HG03575 (cell line): ENCODE measurements around the gene NAT9.

ENCODE experiments used
- ATAC-seq: cut with Tn5 transposase; IDR thresholded peaks from one replicate; pipeline ENCODE4 v1.9.1; 2021; ENCODE audit not compliant: unreplicated experiment, insufficient number of reproducible peaks, low FRiP score; ENCODE audit errors: extremely low read depth

NAT9 gene

GRCh38 chr17:74737299-74738050 is 38.7 kb downstream of the NAT9 start:
- ATAC-seq, result no peak

- ATAC-seq, result no peak
Observed at GRCh38 chr17:74736513-74737298, 39.4 kb downstream of the NAT9 start, which contains the start of gene RAB37. TSS of gene RAB37 (plus strand) at chr17:74737256. CDS start at chr17:74737273, 17 bp downstream.

GRCh38 chr17:74734256-74734655 is 41.9 kb downstream of the NAT9 start:
- no peak for ATAC-seq

GRCh38 chr17:74733365-74734122 is 42.6 kb downstream of the NAT9 start:
- no peak for ATAC-seq

GRCh38 chr17:74732042-74732867 is 43.9 kb downstream of the NAT9 start:
- ATAC-seq, result no peak

- ATAC-seq, result no peak
Observed at GRCh38 chr17:74731347-74731605, 44.9 kb downstream of the NAT9 start.

GRCh38 chr17:74730491-74731346 is 45.4 kb downstream of the NAT9 start:
- no peak for ATAC-seq

- no peak for ATAC-seq
Observed at GRCh38 chr17:74729866-74730265, 46.3 kb downstream of the NAT9 start.

GRCh38 chr17:74729368-74729767 is 46.8 kb downstream of the NAT9 start:
- no peak for ATAC-seq

- no peak for ATAC-seq
Observed at GRCh38 chr17:74728702-74729075, 47.5 kb downstream of the NAT9 start.

GRCh38 chr17:74728033-74728701 is 48.0 kb downstream of the NAT9 start:
- ATAC-seq, result no peak

- no peak for ATAC-seq
Observed at GRCh38 chr17:74725111-74725510, 51.0 kb downstream of the NAT9 start.

- no peak for ATAC-seq
Observed at GRCh38 chr17:74723891-74724290, 52.3 kb downstream of the NAT9 start.

- ATAC-seq, result no peak
Observed at GRCh38 chr17:74722782-74723181, 53.4 kb downstream of the NAT9 start.
